ENCODE measurements around the gene RPL3.
"Not testable (repeated sequence)": the region's sequence is repeated elsewhere in the genome, so short reads cannot be mapped to it uniquely, and the experiment has no call there.

Gene RPL3

DNA sequence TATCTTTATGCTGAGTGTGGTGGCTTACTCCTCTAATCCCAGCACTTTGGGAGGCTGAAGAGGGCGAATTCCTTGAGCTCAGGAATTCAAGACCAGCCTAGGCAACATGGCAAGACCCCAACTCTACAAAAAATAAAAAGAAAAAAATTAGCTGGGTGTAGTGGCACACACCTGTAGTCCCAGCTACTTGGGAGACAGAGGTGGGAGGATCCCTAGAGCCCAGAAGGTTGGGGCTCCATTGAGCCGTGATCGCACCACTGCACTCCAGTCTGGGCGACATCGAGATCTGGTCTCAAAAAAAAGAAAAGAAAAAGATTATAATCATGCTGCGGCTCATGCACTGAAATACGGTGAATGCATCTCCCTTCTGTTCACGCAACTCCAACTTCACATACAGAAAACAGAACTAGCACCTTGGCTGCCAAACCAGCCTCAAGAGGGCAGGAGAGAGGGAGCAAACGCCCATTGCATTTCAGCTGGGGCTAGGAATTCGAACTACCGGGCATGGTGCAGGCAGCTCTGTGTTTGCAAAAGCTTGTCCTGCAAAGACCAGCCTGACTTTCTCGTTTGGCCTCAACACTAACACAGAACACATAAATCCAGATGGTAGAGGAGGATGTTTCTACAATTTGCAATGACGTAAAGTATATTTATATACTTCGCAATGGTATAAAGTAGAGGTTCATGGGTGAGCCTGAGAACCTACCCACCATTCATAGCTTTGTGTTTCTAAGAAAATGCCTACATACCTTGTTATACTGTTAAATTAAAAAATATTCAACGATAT, 24.0 kb upstream of the RPL3 start:
- DNase-seq (ENCODE audit: low read depth, low spot score): no peak
- POLR2A ChIA-PET: interaction anchor here (0.5 to 1.5 kb wide), 4 partner anchors 24 to 185 kb away, joined by 3 to 9 read pairs (median 4); partner anchors contain the start of gene RPL3
- CTCF ChIA-PET: interaction anchor here (0.7 to 3.8 kb wide), 29 partner anchors 10 to 697 kb away, joined by 3 to 40 read pairs (median 4); partner anchors contain the start of genes RPL3 and TAB1
- no peak overlapping the region for H3K4me3 ChIP-seq (ENCODE audit: low read depth, low read length)
- TF ChIP-seq, protein P1, sequence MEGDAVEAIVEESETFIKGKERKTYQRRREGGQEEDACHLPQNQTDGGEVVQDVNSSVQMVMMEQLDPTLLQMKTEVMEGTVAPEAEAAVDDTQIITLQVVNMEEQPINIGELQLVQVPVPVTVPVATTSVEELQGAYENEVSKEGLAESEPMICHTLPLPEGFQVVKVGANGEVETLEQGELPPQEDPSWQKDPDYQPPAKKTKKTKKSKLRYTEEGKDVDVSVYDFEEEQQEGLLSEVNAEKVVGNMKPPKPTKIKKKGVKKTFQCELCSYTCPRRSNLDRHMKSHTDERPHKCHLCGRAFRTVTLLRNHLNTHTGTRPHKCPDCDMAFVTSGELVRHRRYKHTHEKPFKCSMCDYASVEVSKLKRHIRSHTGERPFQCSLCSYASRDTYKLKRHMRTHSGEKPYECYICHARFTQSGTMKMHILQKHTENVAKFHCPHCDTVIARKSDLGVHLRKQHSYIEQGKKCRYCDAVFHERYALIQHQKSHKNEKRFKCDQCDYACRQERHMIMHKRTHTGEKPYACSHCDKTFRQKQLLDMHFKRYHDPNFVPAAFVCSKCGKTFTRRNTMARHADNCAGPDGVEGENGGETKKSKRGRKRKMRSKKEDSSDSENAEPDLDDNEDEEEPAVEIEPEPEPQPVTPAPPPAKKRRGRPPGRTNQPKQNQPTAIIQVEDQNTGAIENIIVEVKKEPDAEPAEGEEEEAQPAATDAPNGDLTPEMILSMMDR (IDR thresholded peaks at IDR 0.05; ENCODE audit: insufficient read depth, low read length, missing control alignments): peak; percentile 88

DNA sequence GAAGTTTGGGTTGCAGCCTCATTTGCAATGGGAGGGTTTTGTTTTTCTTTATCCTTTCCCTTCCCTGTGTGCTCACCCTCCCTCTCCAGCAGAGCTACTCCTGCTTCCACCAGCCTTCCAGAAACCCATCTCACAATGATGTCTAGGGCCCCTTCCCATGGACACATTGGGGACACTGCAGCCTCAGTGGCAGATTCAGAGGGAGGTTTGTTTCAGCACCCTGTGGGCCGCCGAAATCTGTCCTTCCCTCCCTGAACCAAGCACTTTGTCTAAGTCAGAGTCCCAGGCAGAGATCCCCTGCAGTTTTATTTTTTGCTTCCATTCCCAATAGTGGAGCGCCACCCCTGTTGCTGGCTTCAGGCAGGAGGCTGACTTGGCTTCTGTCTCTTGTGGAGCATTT, 21.8 kb upstream of the RPL3 start:
- DNase-seq (ENCODE audit: low read depth, low spot score): no peak
- ChIA-PET POLR2A (no interaction called here), CTCF (interaction anchor here (2.2 to 3.8 kb wide), 2 partner anchors 12 to 188 kb away, joined by 8 to 40 read pairs; no protein-coding TSS in a partner anchor)
- H3K4me3 ChIP-seq (ENCODE audit: low read depth, low read length): no peak overlapping the region
- TF ChIP-seq, protein P1 (IDR thresholded peaks at IDR 0.05; ENCODE audit: insufficient read depth, low read length, missing control alignments): no peak

DNA sequence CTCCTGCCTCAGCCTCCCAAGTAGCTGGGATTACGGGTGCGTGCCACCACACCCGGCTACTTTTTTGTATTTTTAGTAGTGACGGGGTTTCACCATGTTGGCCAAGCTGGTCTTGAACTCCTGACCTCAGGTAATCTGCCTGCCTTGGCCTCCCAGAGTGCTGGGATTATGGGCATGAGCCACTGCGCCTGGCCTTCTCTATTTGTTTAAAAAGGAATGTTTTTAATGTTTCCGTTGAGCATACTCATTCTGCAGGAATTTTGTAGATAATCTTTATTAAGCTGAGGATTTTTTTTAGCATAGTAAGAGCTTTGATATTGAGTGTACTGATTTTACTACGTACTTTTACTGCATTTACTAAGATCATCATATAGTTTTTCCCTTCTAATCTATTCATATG, 20.4 kb upstream of the RPL3 start:
- POLR2A ChIA-PET: interaction anchor here (0.7 to 1.7 kb wide), 3 partner anchors 15 to 180 kb away, joined by 3 to 27 read pairs (median 3); partner anchors contain the start of genes ATF4 and RPL3
- H3K4me3 ChIP-seq (ENCODE audit: low read depth, low read length); DNase-seq (ENCODE audit: low read depth, low spot score): not testable (repeated sequence)
- CTCF ChIA-PET: interaction anchor here (1.1 to 1.8 kb wide), 3 partner anchors 8 to 15 kb away, joined by 5 to 12 read pairs (median 7); partner anchors contain the start of gene SYNGR1

DNA sequence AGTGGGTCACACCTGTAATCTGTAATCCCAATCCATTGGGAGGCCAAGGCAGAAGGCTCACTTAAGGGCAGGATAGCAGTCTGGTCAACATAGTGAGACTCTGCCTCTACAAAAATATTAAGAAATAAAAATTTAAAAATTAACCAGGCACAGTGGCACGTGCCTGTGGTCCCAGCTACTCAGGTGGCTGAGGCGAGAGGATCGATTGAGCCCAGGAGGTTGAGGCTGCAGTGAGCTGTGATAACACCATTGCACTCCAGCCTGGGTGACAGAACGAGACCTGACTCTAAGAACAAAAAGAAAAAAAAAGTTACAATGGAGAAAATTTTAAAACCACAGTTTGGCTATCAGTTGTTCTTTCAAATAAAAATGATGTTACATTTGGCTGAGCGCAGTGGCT, 17.0 kb upstream of the RPL3 start:
- DNase-seq (ENCODE audit: low read depth, low spot score): no peak
- TF ChIP-seq, protein P1 (IDR thresholded peaks at IDR 0.05; ENCODE audit: insufficient read depth, low read length, missing control alignments): no peak
- no peak overlapping the region for H3K4me3 ChIP-seq (ENCODE audit: low read depth, low read length)
- POLR2A ChIA-PET: interaction anchor here (1.6 kb wide), 1 partner anchor 18 kb away, joined by 3 read pairs; no protein-coding TSS in a partner anchor
- CTCF ChIA-PET: no interaction called here

DNA sequence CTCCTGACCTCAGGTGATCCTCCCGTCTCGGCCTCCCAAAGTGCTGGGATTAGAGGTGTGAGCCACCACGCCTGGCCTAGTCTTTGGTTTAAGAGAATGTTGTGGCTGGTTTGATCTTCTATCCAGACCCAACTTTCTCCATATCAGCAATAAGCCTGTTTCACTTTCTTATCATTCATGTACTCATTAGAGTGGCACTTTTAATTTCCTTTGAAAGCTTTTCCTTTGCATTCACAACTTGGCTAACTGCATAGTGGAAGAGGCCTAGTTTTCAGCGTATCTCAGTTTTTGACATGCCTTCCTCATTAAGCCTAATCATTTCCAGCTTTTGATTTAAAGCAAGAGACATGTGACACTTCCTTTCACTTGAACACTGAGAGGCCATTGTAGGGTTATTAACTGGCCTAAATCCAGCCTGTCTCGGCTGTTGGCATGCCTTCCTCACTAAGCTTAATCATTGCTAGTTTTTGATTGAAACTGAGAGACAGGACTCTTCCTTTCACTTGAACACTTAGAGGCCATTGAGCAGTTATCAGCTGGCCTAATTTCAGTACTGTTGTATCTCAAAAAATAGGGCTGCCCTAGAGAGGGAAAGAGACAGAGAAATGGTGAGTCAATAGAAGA, 13.1 kb upstream of the RPL3 start:
- POLR2A ChIA-PET: interaction anchor here (0.7 to 8.8 kb wide), 2 partner anchors 11 to 15 kb away, joined by 6 to 87 read pairs; partner anchors contain the start of gene RPL3
- no peak for DNase-seq (ENCODE audit: low read depth, low spot score)
- no peak overlapping the region for H3K4me3 ChIP-seq (ENCODE audit: low read depth, low read length)
- TF ChIP-seq, protein P1 (IDR thresholded peaks at IDR 0.05; ENCODE audit: insufficient read depth, low read length, missing control alignments): no peak
- CTCF ChIA-PET: interaction anchor here (1.2 to 3.4 kb wide), 5 partner anchors 8 to 15 kb away, joined by 3 to 18 read pairs (median 5); partner anchors contain the start of gene RPL3

DNA sequence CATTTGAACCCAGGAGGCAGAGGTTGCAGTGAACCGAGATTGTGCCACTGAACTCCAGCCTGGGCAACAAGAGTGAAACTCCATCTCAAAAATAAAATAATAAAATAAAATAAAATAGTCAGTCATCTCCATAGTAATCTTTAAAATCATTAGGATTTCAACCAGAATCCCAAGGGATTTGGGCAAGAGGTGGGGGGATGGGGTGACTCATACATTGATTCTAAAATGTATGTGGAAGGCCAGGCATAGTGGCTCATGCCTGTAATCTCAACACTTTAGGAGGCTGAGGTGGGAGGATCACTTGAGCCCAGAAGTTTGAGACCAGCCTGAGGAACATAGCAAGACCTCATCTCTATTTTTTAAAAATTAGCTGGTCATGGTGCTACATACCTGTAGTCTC, 11.1 kb upstream of the RPL3 start:
- POLR2A ChIA-PET: interaction anchor here (8.8 kb wide), 1 partner anchor 13 kb away, joined by 87 read pairs; the partner anchor contains the start of gene RPL3
- H3K4me3 ChIP-seq (ENCODE audit: low read depth, low read length); DNase-seq (ENCODE audit: low read depth, low spot score): not testable (repeated sequence)
- CTCF ChIA-PET: interaction anchor here (0.6 to 2.9 kb wide), 6 partner anchors 8 to 182 kb away, joined by 3 to 18 read pairs (median 4); partner anchors contain the start of genes RPL3 and SYNGR1
